AG04450 (cell line): ENCODE data around the gene CCM2L. TPM values are rescaled to one million over a fixed set of nuclear protein-coding genes. Genes with fewer than 3 reads are reported as not detected.
A peak's percentile ranks its signal among the peaks of the same experiment; 100 is the strongest.

Experiments
- CTCF ChIA-PET: fragments of 300-600, 350-600 bp; formaldehyde crosslinking; extraction: SDS; loops from one replicate; lab custom pipeline; 2022; ENCODE audit warnings: antibody characterized with exemption, inconsistent platforms; lab: Charles Lee
- POLR2A ChIA-PET: fragments of 350-600 bp; formaldehyde crosslinking; extraction: SDS; loops from one replicate; lab custom pipeline; 2021; ENCODE audit warnings: antibody characterized with exemption, inconsistent platforms; lab: Yijun Ruan, JAX
- DNase-seq: peaks from one replicate; pipeline ENCODE4 v3.0.0-alpha.2; 2011; ENCODE audit warnings: low read depth, low spot score
- H3K27ac ChIP-seq: one replicate; pipeline ENCODE4 v1.5.1; 2012; ENCODE audit warnings: low read depth, low read length, control low read depth
- H3K27me3 ChIP-seq: one replicate; pipeline ENCODE4 v1.6.0; 2012; ENCODE audit warnings: low read length; ENCODE audit not compliant: control insufficient read depth, insufficient read depth
- H3K4me3 ChIP-seq: 2 replicates; pipeline ENCODE4 v1.5.1; 2011; ENCODE audit warnings: mild to moderate bottlenecking, low read depth, low read length, control low read depth
- H3K9me3 ChIP-seq: 2 replicates; pipeline ENCODE4 v1.5.1; 2012; ENCODE audit warnings: low read length; ENCODE audit not compliant: control insufficient read depth, insufficient read depth
- CTCF ChIP-seq: IDR thresholded peaks from 2 replicates; pipeline ENCODE4 v1.5.1; 2011; ENCODE audit warnings: low read depth, low read length, control low read depth, inconsistent platforms
- polyA plus RNA-seq: library from polyadenylated mRNA; depleted of rRNA; stranded (reverse); fragments of >200 nt; gene quantifications from 2 replicates; pipeline ENCODE4 v1.2.3, GENCODE V29; 2011

Gene CCM2L
- polyA plus RNA-seq, 1 experiment, result not detected

- no peak for DNase-seq
- ChIA-PET POLR2A (no interaction called here), CTCF (interaction anchor here (0.6 kb wide), 1 partner anchor 28 kb away, joined by 3 read pairs; no protein-coding TSS in a partner anchor)
- H3K27ac ChIP-seq, result no peak overlapping the region
- no peaks in the 10 kb centered on the region for H3K9me3 ChIP-seq
- H3K4me3 ChIP-seq, result peak overlapping the region; percentile 36; the same call in 1 of the 2 replicates
- no peak for TF ChIP-seq CTCF
- peaks cover 56% of the 10 kb centered on the region for H3K27me3 ChIP-seq
Measured at GRCh38 chr20:32018269-32019155, 8.3 kb downstream of the CCM2L start.

GRCh38 chr20:32019156-32019510, 8.9 kb downstream of the CCM2L start:
- Histone ChIP-seq H3K9me3 (no peaks in the 10 kb centered on the region), H3K27ac (no peak overlapping the region), H3K27me3 (peaks cover 56% of the 10 kb centered on the region), H3K4me3 (no peak overlapping the region)
- CTCF ChIA-PET, result no interaction called here
- no peak for TF ChIP-seq CTCF
- no peak for DNase-seq
- POLR2A ChIA-PET, result no interaction called here

GRCh38 chr20:32019563-32020463, 9.6 kb downstream of the CCM2L start:
- no peak for TF ChIP-seq CTCF
- H3K27ac ChIP-seq, result no peak overlapping the region
- no peak overlapping the region for H3K4me3 ChIP-seq
- no peak for DNase-seq
- no peaks in the 10 kb centered on the region for H3K9me3 ChIP-seq
- ChIA-PET POLR2A (no interaction called here), CTCF (interaction anchor here (1.3 kb wide), 1 partner anchor 11 kb away, joined by 8 read pairs; no protein-coding TSS in a partner anchor)
- H3K27me3 ChIP-seq, result peaks cover 55% of the 10 kb centered on the region

- Histone ChIP-seq H3K27me3 (peaks cover 56% of the 10 kb centered on the region), H3K4me3 (no peak overlapping the region), H3K27ac (no peak overlapping the region), H3K9me3 (no peaks in the 10 kb centered on the region)
- ChIA-PET CTCF (interaction anchor here (0.6 to 1.3 kb wide), 2 partner anchors 10 to 68 kb away, joined by 3 to 8 read pairs; no protein-coding TSS in a partner anchor), POLR2A (no interaction called here)
- TF ChIP-seq CTCF, result no peak
- no peak for DNase-seq
Measured at GRCh38 chr20:32021091-32021490, 10.9 kb downstream of the CCM2L start.
